ENCODE results near the gene PEX10. TPM values are rescaled to one million over a fixed set of nuclear protein-coding genes. Genes with fewer than 3 reads are reported as not detected.

PEX10 gene
- total RNA-seq, 1 donor from 2014 or later = 15.8 TPM

Other genes starting within 250 kb of the PEX10 start
- 15.5 TPM for gene FAAP20, start 217.8 kb downstream of the PEX10 start, total RNA-seq
- gene SKI, start 184.2 kb downstream of the PEX10 start, total RNA-seq = 28.4 TPM
- 10.3 TPM for gene MORN1, start 21.0 kb downstream of the PEX10 start, total RNA-seq
- 40.1 TPM for gene RER1, start 20.7 kb downstream of the PEX10 start, total RNA-seq
- 15.3 TPM for gene PLCH2, start 63.7 kb upstream of the PEX10 start, total RNA-seq
- 24.1 TPM for gene PANK4, start 114.0 kb upstream of the PEX10 start, total RNA-seq
- gene HES5, start 117.7 kb upstream of the PEX10 start, total RNA-seq = 1.5 TPM
- gene TNFRSF14, start 143.8 kb upstream of the PEX10 start, total RNA-seq = 18.1 TPM
- gene PRXL2B, start 174.2 kb upstream of the PEX10 start, total RNA-seq = 7.3 TPM
- gene MMEL1, start 220.5 kb upstream of the PEX10 start, total RNA-seq = 1.3 TPM